Dedifferentiated amniotic fluid mesenchymal stem cell (primary cell): Measurements from ENCODE around the gene HOXB7.

Experiments used
- DNase-seq: peaks from one replicate; pipeline ENCODE4 v3.0.0-alpha.2; 2016; ENCODE audit errors: extremely low spot score

Gene HOXB7

DNA sequence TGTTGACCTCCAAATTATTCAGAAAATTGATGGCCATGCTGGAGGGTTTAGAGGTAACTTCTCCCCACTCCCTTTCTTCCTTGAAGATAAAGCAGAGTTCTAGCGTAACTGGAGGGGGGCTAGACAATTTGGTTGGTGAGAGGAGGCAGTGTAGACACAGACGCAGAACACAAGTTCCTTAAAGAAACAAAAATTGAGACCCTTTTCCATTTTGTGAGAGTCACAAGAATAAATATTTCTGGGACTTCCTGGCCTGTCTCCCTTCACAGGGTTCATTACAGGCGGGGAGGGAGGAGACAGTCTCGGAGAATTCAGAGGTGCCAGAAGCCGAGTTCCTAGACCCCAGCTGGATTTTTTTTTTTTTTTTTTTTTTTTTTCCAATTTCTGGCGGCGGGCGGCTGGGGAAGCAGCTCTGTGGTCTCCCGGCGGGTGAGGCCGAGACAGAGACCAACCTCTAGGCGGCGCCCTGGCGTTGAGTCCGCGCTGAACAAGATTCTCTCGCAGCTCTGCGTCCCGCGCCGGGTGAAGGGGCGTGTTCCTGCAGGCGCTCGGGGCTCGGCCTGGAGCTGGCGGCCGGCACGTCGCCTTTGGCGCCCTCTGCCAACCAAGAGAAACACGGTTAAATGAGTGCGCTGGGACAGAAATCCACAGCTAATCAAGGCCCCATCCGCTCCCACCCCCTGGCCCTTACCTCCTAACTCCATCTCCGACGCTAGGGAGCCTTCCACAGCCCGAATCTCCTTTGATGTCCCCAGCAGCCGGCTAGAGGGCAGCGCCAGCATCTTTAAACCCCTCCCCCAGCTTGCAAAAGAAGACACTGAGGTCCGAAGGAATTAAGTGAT is 25.6 kb upstream of the HOXB7 start:
- DNase-seq, result no peak

DNA sequence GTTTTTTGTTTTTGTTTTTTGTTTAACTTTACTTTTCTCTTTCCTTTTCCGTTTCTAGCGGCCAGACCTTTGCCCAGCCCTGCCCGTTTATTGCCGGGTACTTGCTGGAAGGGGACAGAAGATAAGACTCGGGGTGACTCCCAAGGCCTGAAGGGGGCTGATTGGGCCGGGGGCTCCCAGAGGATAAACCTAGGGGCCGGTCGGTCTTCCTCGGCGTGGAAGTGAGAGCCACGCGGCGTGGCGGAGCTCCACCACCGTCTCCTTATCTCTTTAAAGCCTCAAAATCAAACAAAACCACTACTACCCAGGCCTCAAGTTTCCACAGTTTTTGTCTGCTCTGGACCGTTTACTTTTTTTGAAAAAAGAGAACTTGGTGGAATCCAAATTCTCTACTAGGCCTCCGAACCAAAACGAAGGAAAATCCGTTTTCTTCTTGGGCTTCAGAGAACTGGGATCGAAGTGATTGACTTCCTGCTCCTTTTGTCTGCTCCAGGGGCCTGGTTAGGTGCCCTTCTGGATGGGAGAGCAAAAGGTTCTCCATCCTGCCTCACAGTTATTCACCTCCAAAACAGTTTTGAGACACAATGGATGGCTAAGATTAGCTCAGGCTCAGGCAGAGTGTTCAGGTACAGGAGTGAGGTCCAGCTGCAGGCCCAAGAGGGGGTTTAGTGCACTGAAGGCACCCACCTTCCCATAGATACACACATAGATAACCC is 23.8 kb upstream of the HOXB7 start:
- DNase-seq, result no peak

DNA sequence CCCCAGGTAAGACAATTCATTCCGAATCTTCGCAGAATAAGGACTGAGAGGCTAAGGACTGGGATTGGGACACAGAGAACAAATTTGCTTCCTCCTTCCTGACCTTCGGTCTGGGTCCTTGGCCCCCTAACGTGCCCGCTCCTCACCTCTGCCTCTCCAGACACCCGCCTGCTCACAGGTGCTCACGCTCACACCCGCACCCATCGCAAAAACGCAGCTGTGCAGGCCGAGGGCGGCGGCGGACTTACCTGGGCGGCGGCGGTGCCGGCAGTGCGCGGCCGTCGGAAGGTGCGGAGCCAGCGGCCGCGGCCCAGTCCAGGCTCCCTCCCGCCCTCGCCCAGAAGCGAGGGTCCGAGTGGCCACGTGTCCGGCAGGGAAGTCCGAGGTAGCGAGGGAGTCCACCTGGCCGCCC is 22.5 kb upstream of the HOXB7 start:
- no peak for DNase-seq

- no peak for DNase-seq
These were observed 21.9 kb upstream of the HOXB7 start for GRCh38 chr17:48632579-48633265.

- no peak for DNase-seq
These were observed 21.1 kb upstream of the HOXB7 start for GRCh38 chr17:48631693-48632578.

GRCh38 chr17:48630925-48631692 is 20.3 kb upstream of the HOXB7 start:
- DNase-seq, result no peak

- DNase-seq, result no peak
These were observed 19.4 kb upstream of the HOXB7 start for GRCh38 chr17:48630009-48630924.

DNA sequence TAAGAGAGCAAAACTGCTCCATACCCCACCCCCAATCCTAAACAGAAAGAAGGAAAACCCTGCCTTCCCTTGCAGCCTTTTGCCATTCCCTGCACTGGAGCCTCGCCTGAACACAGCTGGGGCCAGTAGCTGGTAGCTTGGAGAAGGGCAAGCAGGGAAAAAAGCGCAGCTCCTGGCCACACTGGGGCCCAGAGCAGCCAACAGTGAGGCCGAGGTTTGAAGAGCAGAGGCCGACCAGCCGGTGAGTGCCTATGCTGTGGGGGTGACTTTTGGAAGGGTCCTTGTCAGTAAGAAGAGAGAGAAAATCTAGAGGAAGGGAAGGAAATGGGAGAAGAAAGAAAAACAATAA is 18.6 kb upstream of the HOXB7 start:
- no peak for DNase-seq

DNA sequence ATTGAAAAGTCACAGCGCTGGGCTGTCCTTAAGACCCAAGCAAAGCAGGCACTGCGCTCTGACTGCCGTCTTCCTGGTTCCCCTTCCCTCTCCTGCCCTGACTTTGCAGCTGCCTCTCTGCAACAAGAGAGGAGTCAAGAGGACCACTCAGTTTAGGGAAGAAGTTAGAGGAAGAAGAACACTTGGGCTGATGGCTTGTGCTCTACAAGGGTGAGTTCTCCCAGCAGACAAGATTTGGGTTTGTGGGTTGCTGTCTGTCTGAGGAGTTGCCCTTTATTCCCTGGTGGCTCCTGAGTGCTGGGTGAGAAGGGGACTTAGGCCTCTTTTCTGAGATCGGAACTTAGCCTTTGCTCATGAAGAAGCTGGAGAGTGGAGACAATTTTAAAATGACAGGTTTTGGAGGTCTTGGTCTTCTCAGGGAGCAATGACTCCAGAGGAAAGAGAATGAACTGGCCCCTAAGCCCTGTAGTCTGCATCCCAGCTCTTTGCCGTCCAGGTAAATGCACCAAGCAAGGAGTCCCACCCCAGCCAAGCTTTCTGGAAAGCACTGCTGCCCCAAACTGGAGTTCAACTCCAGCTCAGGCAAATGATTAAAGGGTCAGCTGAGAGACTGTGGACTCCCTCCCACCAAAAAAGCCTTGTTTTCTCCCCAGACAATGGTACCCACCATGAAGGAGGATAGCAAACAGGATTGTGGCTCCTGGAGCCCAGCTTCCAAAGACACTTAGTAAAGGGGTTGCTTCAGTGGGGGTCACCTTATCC is 18.0 kb upstream of the HOXB7 start:
- no peak for DNase-seq

- no peak for DNase-seq
These were observed 17.1 kb upstream of the HOXB7 start for GRCh38 chr17:48627623-48628521.

- no peak for DNase-seq
These were observed 16.3 kb upstream of the HOXB7 start for GRCh38 chr17:48627118-48627597.

GRCh38 chr17:48626245-48627117 is 15.7 kb upstream of the HOXB7 start, which contains the start of gene HOXB9:
HOXB9 (minus strand) TSS chr17:48626358; CDS start chr17:48626269, 89 bp downstream.
- DNase-seq, result no peak

- DNase-seq, result no peak
These were observed 14.9 kb upstream of the HOXB7 start for GRCh38 chr17:48625495-48626244.

DNA sequence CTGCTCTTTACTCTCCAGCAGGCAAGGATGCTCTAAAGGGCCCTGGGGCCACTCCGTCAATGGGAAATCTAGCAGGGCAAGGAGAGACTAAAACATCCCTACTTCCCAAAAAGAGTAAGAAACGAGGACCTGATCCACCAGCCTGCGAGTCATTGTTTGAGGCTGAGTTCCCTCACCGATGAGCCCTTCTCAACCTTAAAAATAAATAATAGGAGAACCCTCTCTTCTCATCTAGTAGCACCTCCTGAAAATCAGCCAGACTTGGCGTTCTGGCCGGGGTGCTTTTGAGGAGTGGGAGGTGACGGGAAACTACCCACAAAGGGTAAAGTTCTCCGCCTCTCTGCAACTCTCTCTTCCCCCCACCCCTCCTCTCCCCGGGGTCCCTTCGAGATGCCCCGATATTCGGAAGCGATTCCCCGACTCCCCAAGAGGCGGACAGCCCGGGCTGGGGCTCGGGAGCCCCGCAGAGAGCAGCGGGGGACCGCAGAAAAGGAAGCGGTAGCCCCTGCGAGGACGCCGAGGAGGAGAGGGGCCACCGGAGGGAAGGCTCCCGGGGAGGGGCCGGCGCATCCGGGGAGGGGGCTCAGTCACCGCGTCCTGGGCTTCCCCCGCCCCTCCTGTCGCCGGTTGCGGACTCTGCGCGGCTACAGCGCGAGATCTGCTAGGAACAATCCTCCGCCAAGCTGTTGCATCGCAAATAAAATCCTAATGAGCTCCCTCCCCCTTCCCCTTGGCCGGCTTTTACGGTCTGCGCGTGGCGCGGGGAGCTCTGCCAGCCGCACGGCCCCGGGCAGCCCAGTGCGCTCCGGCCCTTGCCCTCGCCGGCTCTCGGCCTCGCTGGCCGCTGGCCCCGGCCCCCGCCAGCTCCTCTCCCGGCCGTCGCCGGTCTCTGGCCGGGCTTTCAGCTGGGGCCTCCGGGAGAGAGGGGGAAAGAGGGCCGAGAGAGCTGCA is 14.0 kb upstream of the HOXB7 start:
- no peak for DNase-seq

DNA sequence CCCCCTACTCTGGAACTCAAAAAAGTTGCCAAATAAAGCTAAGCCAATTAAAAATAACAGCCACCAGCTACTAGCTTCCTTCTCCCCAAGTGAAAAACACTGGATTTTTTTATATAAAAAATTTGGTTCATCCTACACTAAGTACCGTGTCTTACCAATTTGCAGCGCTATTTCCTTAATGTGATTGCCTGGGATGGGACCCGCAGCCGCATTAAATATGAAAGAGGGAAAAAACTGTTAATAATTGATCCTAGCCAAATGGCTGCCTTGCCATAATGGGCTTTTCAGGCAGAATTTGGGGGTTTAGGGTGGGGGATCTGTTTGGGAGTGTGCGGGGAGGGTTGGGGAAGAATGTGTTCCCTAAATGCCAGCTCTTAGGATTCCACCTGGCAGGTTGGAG is 13.3 kb upstream of the HOXB7 start:
- no peak for DNase-seq
